Measurements from ENCODE around the gene RBPJL. TPM values are rescaled to one million over a fixed set of nuclear protein-coding genes. Genes with fewer than 3 reads are reported as not detected.
A peak's percentile ranks its signal among the peaks of the same experiment; 100 is the strongest.

RBPJL gene
- total and polyA plus RNA-seq, 2 of the 13 experiments (the other 11 are each of a cell fraction or from before 2014, with no cell fraction given) = not detected

DNA sequence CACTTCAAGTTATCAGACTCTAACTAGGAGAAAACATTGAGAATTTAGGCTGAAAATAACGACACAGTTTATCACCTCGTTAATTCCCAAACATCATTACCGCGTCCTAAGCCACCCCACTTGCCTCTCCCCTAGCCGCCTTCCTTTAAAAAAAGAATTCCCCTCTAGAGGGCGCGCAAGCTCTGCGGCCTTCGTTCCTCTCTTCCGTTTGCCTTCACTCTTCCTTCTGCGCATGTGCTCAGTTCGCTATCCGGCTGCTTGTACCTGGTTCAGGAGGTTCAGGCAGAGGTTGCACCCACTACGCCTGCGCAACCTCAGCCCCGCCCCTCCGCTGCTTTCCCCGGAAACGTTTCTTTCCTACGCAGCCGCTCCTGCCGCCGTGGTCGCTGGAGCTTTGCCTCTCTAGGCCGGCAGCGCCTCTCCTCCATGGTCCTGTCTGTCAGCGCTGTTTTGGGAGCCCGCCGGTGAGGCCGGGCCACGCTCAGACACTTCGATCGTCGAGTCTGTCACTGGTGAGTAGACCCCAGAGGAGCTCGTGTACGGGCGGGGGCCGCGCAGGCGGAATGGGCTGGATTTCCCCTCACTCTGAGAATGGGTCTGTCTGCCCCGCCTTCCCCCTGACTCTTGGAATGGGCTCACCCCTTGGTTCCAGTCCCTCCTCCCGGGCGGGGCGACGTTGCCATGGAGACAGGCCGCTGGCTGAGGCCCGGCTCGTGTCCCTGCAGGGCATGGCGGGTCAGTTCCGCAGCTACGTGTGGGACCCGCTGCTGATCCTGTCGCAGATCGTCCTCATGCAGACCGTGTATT lies 56.4 kb downstream of the RBPJL start, which contains the start of gene SYS1 (continued):
- TF ChIP-seq HCFC1 (IDR thresholded peaks at IDR 0.05; ENCODE audit: low read depth, low read length) (peak; percentile 71; the same call in 1 of the 2 replicates), NR2F6 (IDR thresholded peaks at IDR 0.05) (peak; percentile 68; the same call in 1 of the 2 replicates), NR2F6 (CRISPR knock-in tag; IDR thresholded peaks at IDR 0.05) (peak; percentile 56), SNAPC4 (CRISPR knock-in tag; IDR thresholded peaks at IDR 0.05) (peak; percentile 68; the same call in 1 of the 2 replicates), HOXA5 (CRISPR knock-in tag; IDR thresholded peaks at IDR 0.05) (peak; percentile 90; the same call in 1 of the 2 replicates), TGIF2 (CRISPR knock-in tag; IDR thresholded peaks at IDR 0.05) (peak; percentile 97), SMAD1 (CRISPR knock-in tag; IDR thresholded peaks at IDR 0.05; ENCODE audit: borderline replicate concordance, low read depth) (peak; percentile 98; the same call in 1 of the 2 replicates), E2F5 (CRISPR knock-in tag; conservative IDR thresholded peaks at IDR 0.05) (peak; percentile 86), ZNF121 (CRISPR knock-in tag; IDR thresholded peaks at IDR 0.05) (no peak), PRMT3 (CRISPR knock-in tag; IDR thresholded peaks at IDR 0.05; ENCODE audit: borderline replicate concordance, low read depth) (no peak), ZNF629 (CRISPR knock-in tag; conservative IDR thresholded peaks at IDR 0.05) (no peak), NFATC3 (CRISPR knock-in tag; IDR thresholded peaks at IDR 0.05) (no peak; the same call in 1 of the 2 replicates), ZNF580 (CRISPR knock-in tag; IDR thresholded peaks at IDR 0.05; ENCODE audit: borderline replicate concordance, low read depth) (peak; percentile 94), JUNB (CRISPR knock-in tag; IDR thresholded peaks at IDR 0.05; ENCODE audit: borderline replicate concordance) (no peak), HIVEP1 (CRISPR knock-in tag; IDR thresholded peaks at IDR 0.05) (peak; percentile 98), ZNF567 (CRISPR knock-in tag; IDR thresholded peaks at IDR 0.05; ENCODE audit: borderline replicate concordance) (0 out of 2 replicates have a peak, but pooled peaks have one; percentile 75), RFX5 (IDR thresholded peaks at IDR 0.05; ENCODE audit: low read depth, low read length) (peak; percentile 51; the same call in 1 of the 2 replicates), ZFP36L1 (CRISPR knock-in tag; IDR thresholded peaks at IDR 0.05) (peak; percentile 97), KDM3A (CRISPR knock-in tag; IDR thresholded peaks at IDR 0.05; ENCODE audit: low read depth) (peak; percentile 98), TOE1 (CRISPR knock-in tag; IDR thresholded peaks at IDR 0.05) (no peak)
- TF ChIP-seq, protein P1, sequence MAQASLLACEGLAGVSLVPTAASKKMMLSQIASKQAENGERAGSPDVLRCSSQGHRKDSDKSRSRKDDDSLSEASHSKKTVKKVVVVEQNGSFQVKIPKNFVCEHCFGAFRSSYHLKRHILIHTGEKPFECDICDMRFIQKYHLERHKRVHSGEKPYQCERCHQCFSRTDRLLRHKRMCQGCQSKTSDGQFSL (CRISPR knock-in tag; IDR thresholded peaks at IDR 0.05) = peak; percentile 76; the same call in 1 of the 2 replicates
- TF ChIP-seq, protein P2, sequence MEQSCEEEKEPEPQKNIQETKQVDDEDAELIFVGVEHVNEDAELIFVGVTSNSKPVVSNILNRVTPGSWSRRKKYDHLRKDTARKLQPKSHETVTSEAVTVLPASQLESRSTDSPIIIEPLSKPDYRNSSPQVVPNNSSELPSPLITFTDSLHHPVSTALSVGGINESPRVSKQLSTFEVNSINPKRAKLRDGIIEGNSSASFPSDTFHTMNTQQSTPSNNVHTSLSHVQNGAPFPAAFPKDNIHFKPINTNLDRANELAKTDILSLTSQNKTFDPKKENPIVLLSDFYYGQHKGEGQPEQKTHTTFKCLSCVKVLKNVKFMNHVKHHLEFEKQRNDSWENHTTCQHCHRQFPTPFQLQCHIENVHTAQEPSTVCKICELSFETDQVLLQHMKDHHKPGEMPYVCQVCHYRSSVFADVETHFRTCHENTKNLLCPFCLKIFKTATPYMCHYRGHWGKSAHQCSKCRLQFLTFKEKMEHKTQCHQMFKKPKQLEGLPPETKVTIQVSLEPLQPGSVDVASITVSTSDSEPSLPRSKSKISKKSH (CRISPR knock-in tag; IDR thresholded peaks at IDR 0.05; ENCODE audit: borderline replicate concordance) = peak; percentile 94

Measured in HepG2 (cell line).